Body of pancreas (tissue), 4 donors: ENCODE results near the gene PTPRN2.

Experiments
- CTCF ChIP-seq, 7 experiments: fragments of 450-650 bp in 4 of 7; fragments of 200-600 bp in 3 of 7; sonication (generic) in 3 of 7; IDR thresholded peaks; one replicate each; pipeline ENCODE4 v1.5.1; 2016 to 2019; ENCODE audit warnings: antibody characterized with exemption in 7 of 7
- POLR2A ChIP-seq, 3 donors: fragments of 450-650 bp; IDR thresholded peaks; one replicate each; pipeline ENCODE4 v1.6.1; 2016; ENCODE audit warnings: antibody characterized with exemption in 3 of 3, mild to moderate bottlenecking in 2 of 3

GRCh38 chr7:158520825-158521224, 66.8 kb downstream of the PTPRN2 start:
- TF ChIP-seq CTCF (IDR thresholded peaks at IDR 0.05), result no peak
- TF ChIP-seq POLR2A (IDR thresholded peaks at IDR 0.05), result no peak
